ENCODE results near the gene SCGB3A2. TPM values are rescaled to one million over a fixed set of nuclear protein-coding genes. Genes with fewer than 3 reads are reported as not detected.
A peak's percentile ranks its signal among the peaks of the same experiment; 100 is the strongest.

The SCGB3A2 gene
- polyA plus RNA-seq (ENCODE audit: insufficient read length): not detected

GRCh38 chr5:147878066-147878759 lies at the start of gene SCGB3A2:
Gene SCGB3A2 (plus strand): TSS chr5:147878711. CDS start chr5:147878804, 93 bp downstream.
- DNase-seq: no peak

- no peak for DNase-seq
These were observed 48.5 kb upstream of the SCGB3A2 start for GRCh38 chr5:147830035-147830434.

DNA sequence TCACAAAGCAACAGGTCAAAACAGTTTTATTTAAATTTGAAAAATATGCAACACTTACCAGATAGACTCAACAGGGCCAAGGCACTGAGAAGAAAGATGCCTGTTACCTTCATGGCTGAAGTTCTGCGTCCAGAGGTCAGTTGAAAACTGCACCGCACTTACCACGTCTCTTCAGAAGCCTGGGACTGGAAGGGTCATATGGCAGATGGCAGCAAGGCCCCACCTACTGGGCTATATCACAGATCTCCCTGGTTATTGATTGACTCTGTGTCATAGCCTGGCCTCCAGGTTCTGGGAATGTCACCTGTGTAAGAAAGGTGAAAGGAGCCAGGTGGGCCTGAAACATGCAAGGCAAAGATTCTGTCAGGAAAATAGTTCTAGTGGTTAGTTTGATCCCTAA lies 47.0 kb upstream of the SCGB3A2 start, which contains the start of gene SPINK1:
Gene SPINK1 (minus strand): TSS at position 207 of the 400 bp plus-strand sequence. CDS start 94 bp downstream, at position 113.
- no peak for DNase-seq

DNA sequence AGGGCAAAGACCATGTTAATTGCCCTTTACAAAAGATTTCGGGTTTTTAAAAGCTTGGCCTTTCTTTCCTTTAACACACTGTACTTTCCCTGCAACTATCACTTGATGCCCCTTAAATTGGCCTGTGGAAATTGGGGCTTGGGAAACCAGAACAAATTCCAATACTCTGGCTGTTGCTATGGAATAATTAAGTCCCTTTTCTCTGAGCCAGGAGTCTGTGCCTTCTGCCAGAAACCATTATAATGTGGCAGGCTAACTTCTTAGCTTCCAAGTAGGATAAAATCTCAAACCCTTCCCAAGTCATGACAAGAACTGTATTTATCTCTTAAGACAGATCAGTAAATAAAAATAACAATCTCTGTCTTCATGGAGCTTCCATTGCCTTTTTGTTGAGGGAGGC lies 46.0 kb upstream of the SCGB3A2 start:
- DNase-seq: no peak

- no peak for DNase-seq
These were observed 43.1 kb upstream of the SCGB3A2 start for GRCh38 chr5:147835386-147835798.

- DNase-seq: no peak
These were observed 42.1 kb upstream of the SCGB3A2 start for GRCh38 chr5:147836439-147836838.

GRCh38 chr5:147842869-147843268 lies 35.6 kb upstream of the SCGB3A2 start:
- DNase-seq: no peak

DNA sequence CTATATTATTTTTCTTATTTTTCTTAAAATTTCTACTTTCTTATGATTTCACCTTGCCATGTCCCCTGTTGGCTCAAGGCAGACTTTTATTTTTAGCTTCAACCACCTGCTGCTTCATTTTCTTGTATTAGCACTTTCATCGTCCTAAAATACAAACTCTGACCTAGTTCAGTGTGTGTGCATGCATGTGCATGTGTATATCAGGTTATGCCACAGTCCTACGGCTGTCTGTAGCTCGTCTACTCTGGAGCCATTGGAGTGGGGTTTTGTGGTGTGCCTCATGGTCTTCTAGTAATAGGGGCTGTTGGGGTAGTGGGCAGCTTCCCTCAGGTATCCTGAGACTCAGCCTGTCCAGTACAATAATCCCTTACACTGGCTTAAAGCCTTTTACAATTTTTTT lies 33.7 kb upstream of the SCGB3A2 start:
- no peak for DNase-seq

GRCh38 chr5:147845618-147846017 lies 32.9 kb upstream of the SCGB3A2 start:
- no peak for DNase-seq

DNA sequence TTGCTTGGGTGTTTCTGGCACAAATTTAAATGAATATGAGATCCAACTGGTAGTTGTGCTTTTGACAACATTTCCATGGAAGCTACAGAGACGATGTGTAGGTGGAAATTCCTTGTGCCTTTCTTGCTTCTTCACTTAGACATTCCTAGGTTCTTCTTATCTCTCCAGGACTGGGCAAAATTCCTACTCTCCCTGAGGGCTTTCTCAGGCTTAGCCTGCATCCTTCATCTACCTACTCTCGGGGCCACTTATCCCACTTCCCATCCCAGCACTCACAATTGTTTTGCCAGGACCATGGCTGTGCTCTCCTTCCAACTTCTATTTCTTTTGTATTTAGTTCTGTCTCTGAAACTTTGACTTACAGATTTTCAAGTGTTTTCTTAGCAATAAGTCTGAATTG lies 29.3 kb upstream of the SCGB3A2 start:
- no peak for DNase-seq

GRCh38 chr5:147851578-147851977 lies 26.9 kb upstream of the SCGB3A2 start:
- no peak for DNase-seq

- DNase-seq: no peak
These were observed 26.1 kb upstream of the SCGB3A2 start for GRCh38 chr5:147852365-147852764.

DNA sequence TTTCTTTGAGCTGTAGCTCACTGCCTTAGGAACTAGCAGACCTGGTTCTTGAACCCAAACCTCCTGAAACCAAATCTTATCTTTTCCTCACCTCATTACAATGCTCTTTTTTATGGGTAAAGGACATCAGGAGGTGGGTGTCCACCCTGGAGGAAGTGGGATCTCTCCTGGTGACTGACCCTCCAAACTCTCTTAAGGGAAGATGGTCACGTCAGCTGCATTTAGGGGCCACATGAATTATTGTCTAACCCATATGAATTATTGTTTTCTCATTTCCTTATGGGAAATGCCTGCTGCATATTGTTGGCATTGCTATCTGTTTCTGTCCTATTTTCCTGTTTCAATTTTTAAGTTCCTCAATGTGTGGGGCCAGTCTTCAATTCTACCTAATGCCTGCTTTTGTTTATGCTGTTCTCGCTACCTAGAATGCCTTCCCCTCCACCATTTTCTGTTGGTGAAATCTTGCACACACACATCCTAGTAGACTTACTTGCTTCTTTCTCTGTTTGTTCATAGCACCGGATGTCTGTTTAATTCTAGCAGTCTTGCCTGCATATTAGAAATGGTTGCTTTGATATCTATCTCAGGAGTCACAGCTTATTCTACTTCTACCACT lies 25.0 kb upstream of the SCGB3A2 start:
- DNase-seq: no peak

- no peak for DNase-seq
These were observed 24.2 kb upstream of the SCGB3A2 start for GRCh38 chr5:147854331-147854730.

- no peak for DNase-seq
These were observed 23.4 kb upstream of the SCGB3A2 start for GRCh38 chr5:147854894-147855773.

- no peak for DNase-seq
These were observed 22.8 kb upstream of the SCGB3A2 start for GRCh38 chr5:147855774-147856069.

- no peak for DNase-seq
These were observed 21.7 kb upstream of the SCGB3A2 start for GRCh38 chr5:147856801-147857200.

- peak; percentile 49 for DNase-seq
These were observed 21.0 kb upstream of the SCGB3A2 start for GRCh38 chr5:147857302-147858129.

- DNase-seq: no peak
These were observed 19.9 kb upstream of the SCGB3A2 start for GRCh38 chr5:147858565-147858964.

GRCh38 chr5:147859962-147860640 lies 18.4 kb upstream of the SCGB3A2 start:
- DNase-seq: no peak

- DNase-seq: no peak
These were observed 17.9 kb upstream of the SCGB3A2 start for GRCh38 chr5:147860641-147861025.
